AG04450 (cell line): Measurements from ENCODE around the gene EEF2. TPM values are rescaled to one million over a fixed set of nuclear protein-coding genes. Genes with fewer than 3 reads are reported as not detected.

Source experiments
- CTCF ChIA-PET: fragments of 300-600, 350-600 bp; formaldehyde crosslinking; extraction: SDS; loops from one replicate; lab custom pipeline; 2022; ENCODE audit warnings: antibody characterized with exemption, inconsistent platforms; lab: Charles Lee
- POLR2A ChIA-PET: fragments of 350-600 bp; formaldehyde crosslinking; extraction: SDS; loops from one replicate; lab custom pipeline; 2021; ENCODE audit warnings: antibody characterized with exemption, inconsistent platforms; lab: Yijun Ruan, JAX
- DNase-seq: peaks from one replicate; pipeline ENCODE4 v3.0.0-alpha.2; 2011; ENCODE audit warnings: low read depth, low spot score
- H3K27ac ChIP-seq: one replicate; pipeline ENCODE4 v1.5.1; 2012; ENCODE audit warnings: low read depth, low read length, control low read depth
- H3K27me3 ChIP-seq: one replicate; pipeline ENCODE4 v1.6.0; 2012; ENCODE audit warnings: low read length; ENCODE audit not compliant: control insufficient read depth, insufficient read depth
- H3K4me3 ChIP-seq: 2 replicates; pipeline ENCODE4 v1.5.1; 2011; ENCODE audit warnings: mild to moderate bottlenecking, low read depth, low read length, control low read depth
- H3K9me3 ChIP-seq: 2 replicates; pipeline ENCODE4 v1.5.1; 2012; ENCODE audit warnings: low read length; ENCODE audit not compliant: control insufficient read depth, insufficient read depth
- polyA plus RNA-seq: library from polyadenylated mRNA; depleted of rRNA; stranded (reverse); fragments of >200 nt; gene quantifications from 2 replicates; pipeline ENCODE4 v1.2.3, GENCODE V29; 2011
- TF ChIP-seq, protein P1 (sequence below): IDR thresholded peaks from 2 replicates; pipeline ENCODE4 v1.5.1; 2011; ENCODE audit warnings: low read depth, low read length, control low read depth, inconsistent platforms

EEF2 gene
- polyA plus RNA-seq, 1 experiment, result 1,648 TPM

DNA sequence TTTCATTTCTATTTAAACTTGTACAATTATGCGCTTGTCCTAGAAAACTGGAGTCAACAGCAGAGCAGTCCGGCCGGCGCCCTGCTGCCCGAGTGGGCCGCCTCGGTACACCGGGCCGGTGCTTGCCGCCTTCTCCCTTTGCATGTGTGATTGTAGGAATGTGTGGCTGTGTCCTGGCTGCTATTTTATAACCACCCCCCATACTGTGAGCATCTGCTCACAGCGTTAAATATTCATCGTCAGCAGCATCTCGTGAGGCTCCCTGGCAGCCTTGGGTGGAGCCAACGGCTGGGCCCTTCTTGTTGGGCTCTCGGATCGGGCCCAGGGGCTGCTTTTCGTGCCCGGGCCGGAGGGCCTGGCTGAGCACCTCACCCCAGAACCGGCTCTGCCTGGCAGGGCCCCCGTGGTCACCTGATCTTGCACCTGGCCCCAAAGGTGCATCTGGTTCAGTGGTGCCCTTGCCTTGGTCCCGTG is 32.9 kb upstream of the EEF2 start:
- Histone ChIP-seq H3K27me3 (no peaks in the 10 kb centered on the region), H3K27ac (no peak overlapping the region), H3K4me3 (no peak overlapping the region), H3K9me3 (peaks cover 6% of the 10 kb centered on the region)
- DNase-seq, result no peak
- TF ChIP-seq, protein P1, sequence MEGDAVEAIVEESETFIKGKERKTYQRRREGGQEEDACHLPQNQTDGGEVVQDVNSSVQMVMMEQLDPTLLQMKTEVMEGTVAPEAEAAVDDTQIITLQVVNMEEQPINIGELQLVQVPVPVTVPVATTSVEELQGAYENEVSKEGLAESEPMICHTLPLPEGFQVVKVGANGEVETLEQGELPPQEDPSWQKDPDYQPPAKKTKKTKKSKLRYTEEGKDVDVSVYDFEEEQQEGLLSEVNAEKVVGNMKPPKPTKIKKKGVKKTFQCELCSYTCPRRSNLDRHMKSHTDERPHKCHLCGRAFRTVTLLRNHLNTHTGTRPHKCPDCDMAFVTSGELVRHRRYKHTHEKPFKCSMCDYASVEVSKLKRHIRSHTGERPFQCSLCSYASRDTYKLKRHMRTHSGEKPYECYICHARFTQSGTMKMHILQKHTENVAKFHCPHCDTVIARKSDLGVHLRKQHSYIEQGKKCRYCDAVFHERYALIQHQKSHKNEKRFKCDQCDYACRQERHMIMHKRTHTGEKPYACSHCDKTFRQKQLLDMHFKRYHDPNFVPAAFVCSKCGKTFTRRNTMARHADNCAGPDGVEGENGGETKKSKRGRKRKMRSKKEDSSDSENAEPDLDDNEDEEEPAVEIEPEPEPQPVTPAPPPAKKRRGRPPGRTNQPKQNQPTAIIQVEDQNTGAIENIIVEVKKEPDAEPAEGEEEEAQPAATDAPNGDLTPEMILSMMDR, result no peak
- CTCF ChIA-PET, result no interaction called here
- POLR2A ChIA-PET, result no interaction called here

DNA sequence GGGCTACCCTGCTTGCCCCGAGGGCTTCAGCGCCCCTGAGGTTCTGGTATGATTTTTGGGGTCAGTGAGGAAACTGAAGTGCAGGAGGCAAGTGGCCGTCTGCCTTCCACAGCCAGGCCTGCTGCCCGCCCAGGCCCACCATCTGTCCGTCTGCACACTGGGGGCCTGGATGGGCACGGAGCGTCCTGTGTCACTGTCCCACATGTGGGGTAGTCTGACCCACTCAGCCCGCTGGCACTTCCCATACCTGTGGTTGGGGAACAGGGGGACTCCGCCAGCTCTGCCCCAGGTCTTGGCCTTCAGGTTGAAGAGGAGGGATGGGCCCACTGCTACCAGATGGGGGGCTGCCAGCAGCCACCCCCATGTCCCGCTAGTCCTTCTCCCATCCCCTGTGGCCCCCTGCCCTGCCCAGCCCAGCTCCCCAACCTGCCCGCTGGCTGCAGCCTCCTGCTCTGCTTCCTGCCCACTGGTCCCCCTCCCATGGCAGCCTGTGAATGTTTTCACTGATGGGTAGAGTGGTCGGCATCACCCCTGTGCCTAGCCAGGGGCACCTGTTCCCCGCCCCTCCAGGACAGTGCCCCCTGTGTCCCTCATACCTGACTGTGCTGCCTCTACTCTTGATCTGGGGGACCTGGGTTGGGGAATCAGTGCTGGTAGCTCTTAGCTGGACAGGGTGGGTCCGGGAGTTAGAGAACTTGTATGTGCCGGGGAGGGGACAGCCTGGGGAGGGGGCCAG is 31.8 kb upstream of the EEF2 start:
- DNase-seq, result no peak
- no peak overlapping the region for H3K27ac ChIP-seq
- POLR2A ChIA-PET, result no interaction called here
- TF ChIP-seq, protein P1, result no peak
- H3K27me3 ChIP-seq, result no peaks in the 10 kb centered on the region
- CTCF ChIA-PET, result no interaction called here
- no peak overlapping the region for H3K4me3 ChIP-seq
- peaks cover 3% of the 10 kb centered on the region for H3K9me3 ChIP-seq

DNA sequence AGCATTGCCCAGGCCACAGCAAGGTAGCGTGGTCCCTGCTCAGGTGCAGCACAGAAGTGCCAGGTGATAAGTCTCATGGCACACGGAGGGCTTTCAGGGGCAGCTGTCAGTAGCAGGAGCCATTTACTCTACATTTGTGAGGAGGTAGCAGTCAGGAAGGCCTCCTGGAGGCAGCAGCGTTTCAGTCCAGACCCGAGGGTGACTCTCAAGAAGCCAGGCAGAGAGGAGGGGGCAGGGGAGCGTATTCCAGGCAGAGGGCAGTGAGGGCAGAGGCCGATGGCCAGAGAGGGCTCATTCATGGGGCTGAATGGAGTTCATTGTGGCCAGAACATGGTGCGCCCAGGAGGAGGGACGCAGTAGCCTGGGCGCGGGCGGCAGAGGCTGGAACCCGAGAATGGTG is 31.2 kb upstream of the EEF2 start:
- ChIA-PET POLR2A (no interaction called here), CTCF (no interaction called here)
- TF ChIP-seq, protein P1, result no peak
- H3K27ac ChIP-seq, result no peak overlapping the region
- H3K27me3 ChIP-seq, result no peaks in the 10 kb centered on the region
- H3K9me3 ChIP-seq, result no peaks in the 10 kb centered on the region; the same call in 1 of the 2 replicates
- no peak overlapping the region for H3K4me3 ChIP-seq
- no peak for DNase-seq

DNA sequence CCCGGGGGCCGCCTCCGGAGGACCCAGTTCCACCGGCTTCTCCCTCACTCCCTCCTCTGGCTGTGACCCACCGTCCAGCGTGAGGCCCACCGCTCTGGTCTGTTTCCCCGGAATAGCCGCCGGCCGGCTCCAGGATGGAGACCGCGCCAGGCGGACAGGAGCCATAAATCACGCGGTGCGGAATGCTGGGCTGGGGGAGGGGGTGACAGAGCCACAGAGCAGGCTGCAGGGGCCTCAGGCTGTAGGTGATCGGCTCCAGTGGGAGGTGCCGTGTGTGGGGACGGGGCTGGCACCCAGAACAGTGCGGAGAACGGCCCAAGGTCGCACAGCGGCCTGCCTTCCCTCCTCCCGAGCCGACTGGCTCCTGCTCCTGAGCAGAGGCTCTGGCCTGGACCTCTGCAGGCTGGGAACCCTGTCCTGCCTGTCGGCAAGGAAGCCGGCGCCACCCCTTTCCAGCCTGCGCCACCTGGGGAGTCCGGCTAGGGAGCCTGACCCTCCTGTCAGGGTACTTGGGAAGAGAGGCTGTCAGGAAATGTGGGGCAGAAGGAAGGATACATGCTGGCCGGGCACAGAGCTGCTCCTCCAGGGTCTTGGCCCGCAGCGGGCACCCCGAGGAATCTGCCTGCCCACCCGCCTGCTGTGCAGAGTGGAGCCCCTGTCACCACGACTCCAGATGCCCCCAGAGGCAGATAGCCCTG is 30.6 kb upstream of the EEF2 start:
- no peak overlapping the region for H3K27ac ChIP-seq
- H3K9me3 ChIP-seq, result no peaks in the 10 kb centered on the region; the same call in 1 of the 2 replicates
- CTCF ChIA-PET, result no interaction called here
- H3K4me3 ChIP-seq, result no peak overlapping the region
- POLR2A ChIA-PET, result no interaction called here
- DNase-seq, result no peak
- TF ChIP-seq, protein P1, result no peak
- H3K27me3 ChIP-seq, result no peaks in the 10 kb centered on the region
